Activated CD8-positive, alpha-beta T cell treated with anti-CD3 and anti-CD28 coated beads for 36 hours (primary cell): ENCODE data around the gene ANKRD33B. TPM values are rescaled to one million over a fixed set of nuclear protein-coding genes. Genes with fewer than 3 reads are reported as not detected.
A peak's percentile ranks its signal among the peaks of the same experiment; 100 is the strongest.

Experiments
- ATAC-seq: fragments of 200-7000 bp; cut with Tn5 transposase; one replicate; pipeline ENCODE4 v1.10.0; 2021; ENCODE audit warnings: mild to moderate bottlenecking, moderate library complexity
- CTCF ChIA-PET: fragments of 350-600 bp; sonication (Branson Sonifier 250); formaldehyde crosslinking; loops from one replicate; lab custom pipeline; 2021; ENCODE audit warnings: antibody characterized with exemption; lab: Charles Lee
- POLR2A ChIA-PET: fragments of 350-600 bp; sonication (Branson Sonifier 250); formaldehyde crosslinking; loops from one replicate; lab custom pipeline; 2021; ENCODE audit warnings: antibody characterized with exemption; lab: Charles Lee
- DNase-seq: peaks from one replicate; pipeline ENCODE4 v3.0.0-alpha.2; 2020
- H3K27ac Mint-ChIP-seq: one replicate; pipeline ENCODE4 v1.8.0; 2021; ENCODE audit warnings: mild to moderate bottlenecking, mixed read lengths
- H3K27me3 Mint-ChIP-seq: one replicate; pipeline ENCODE4 v1.8.0; 2021; ENCODE audit warnings: mixed read lengths
- H3K36me3 Mint-ChIP-seq: one replicate; pipeline ENCODE4 v1.8.0; 2021; ENCODE audit warnings: low read depth, mixed read lengths
- H3K4me1 Mint-ChIP-seq: one replicate; pipeline ENCODE4 v1.8.0; 2021; ENCODE audit warnings: low read depth, mixed read lengths
- H3K4me3 Mint-ChIP-seq: one replicate; pipeline ENCODE4 v1.8.0; 2021; ENCODE audit warnings: mild to moderate bottlenecking, moderate library complexity, mixed read lengths
- H3K9me3 Mint-ChIP-seq: one replicate; pipeline ENCODE4 v1.8.0; 2021; ENCODE audit warnings: mixed read lengths
- intact Hi-C: fragments of 100-400 bp; cut with micrococcal nuclease; formaldehyde crosslinking; loops from one replicate; pipeline ENCODE4 v1.10.0; 2022
- total RNA-seq, 2 experiments: library from RNA; stranded (reverse); gene quantifications; one replicate each; pipeline ENCODE4 v1.2.3, GENCODE V29; 2021
- TF ChIP-seq, protein P1 (sequence below): fragments of 200-600 bp; IDR thresholded peaks from one replicate; pipeline ENCODE4 v1.8.0; 2022; ENCODE audit warnings: antibody characterized with exemption, mild to moderate bottlenecking

The ANKRD33B gene
- total RNA-seq, 2 experiments from 2014 or later, result 13.6 to 13.8 TPM

GRCh38 chr5:10642367-10642766 lies 78.5 kb downstream of the ANKRD33B start:
- no peak overlapping the region for H3K27ac Mint-ChIP-seq
- H3K36me3 Mint-ChIP-seq, result peaks cover 16% of the 10 kb centered on the region
- intact Hi-C loops, result no loop called here
- peaks cover 11% of the 10 kb centered on the region for H3K9me3 Mint-ChIP-seq
- ChIA-PET POLR2A (no interaction called here), CTCF (interaction anchor here (1.0 kb wide), 1 partner anchor 15 kb away, joined by 3 read pairs; no protein-coding TSS in a partner anchor)
- TF ChIP-seq, protein P1, sequence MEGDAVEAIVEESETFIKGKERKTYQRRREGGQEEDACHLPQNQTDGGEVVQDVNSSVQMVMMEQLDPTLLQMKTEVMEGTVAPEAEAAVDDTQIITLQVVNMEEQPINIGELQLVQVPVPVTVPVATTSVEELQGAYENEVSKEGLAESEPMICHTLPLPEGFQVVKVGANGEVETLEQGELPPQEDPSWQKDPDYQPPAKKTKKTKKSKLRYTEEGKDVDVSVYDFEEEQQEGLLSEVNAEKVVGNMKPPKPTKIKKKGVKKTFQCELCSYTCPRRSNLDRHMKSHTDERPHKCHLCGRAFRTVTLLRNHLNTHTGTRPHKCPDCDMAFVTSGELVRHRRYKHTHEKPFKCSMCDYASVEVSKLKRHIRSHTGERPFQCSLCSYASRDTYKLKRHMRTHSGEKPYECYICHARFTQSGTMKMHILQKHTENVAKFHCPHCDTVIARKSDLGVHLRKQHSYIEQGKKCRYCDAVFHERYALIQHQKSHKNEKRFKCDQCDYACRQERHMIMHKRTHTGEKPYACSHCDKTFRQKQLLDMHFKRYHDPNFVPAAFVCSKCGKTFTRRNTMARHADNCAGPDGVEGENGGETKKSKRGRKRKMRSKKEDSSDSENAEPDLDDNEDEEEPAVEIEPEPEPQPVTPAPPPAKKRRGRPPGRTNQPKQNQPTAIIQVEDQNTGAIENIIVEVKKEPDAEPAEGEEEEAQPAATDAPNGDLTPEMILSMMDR, result no peak
- H3K4me3 Mint-ChIP-seq, result no peak overlapping the region
- peaks cover 20% of the 10 kb centered on the region for H3K4me1 Mint-ChIP-seq
- DNase-seq, result no peak
- no peak for ATAC-seq
- H3K27me3 Mint-ChIP-seq, result peaks cover 7% of the 10 kb centered on the region

GRCh38 chr5:10644192-10644591 lies 80.3 kb downstream of the ANKRD33B start:
- CTCF ChIA-PET, result no interaction called here
- DNase-seq (no peak), ATAC-seq (no peak)
- H3K9me3 Mint-ChIP-seq, result peaks cover 4% of the 10 kb centered on the region
- POLR2A ChIA-PET, result no interaction called here
- TF ChIP-seq, protein P1, result no peak
- intact Hi-C loops, result no loop called here
- H3K27me3 Mint-ChIP-seq, result peaks cover 7% of the 10 kb centered on the region
- H3K27ac Mint-ChIP-seq, result peak overlapping the region; percentile 74
- H3K4me1 Mint-ChIP-seq, result peaks cover 20% of the 10 kb centered on the region
- H3K36me3 Mint-ChIP-seq, result peaks cover 5% of the 10 kb centered on the region
- no peak overlapping the region for H3K4me3 Mint-ChIP-seq

- ChIA-PET POLR2A (interaction anchor here (0.7 kb wide), 1 partner anchor 14 kb away, joined by 3 read pairs; no protein-coding TSS in a partner anchor), CTCF (interaction anchor here (0.9 to 1.0 kb wide), 2 partner anchors 18 to 45 kb away, joined by 3 to 4 read pairs; no protein-coding TSS in a partner anchor)
- intact Hi-C loops, result no loop called here
- TF ChIP-seq, protein P1, result no peak
- Mint-ChIP-seq H3K27ac (no peak overlapping the region), H3K4me3 (no peak overlapping the region), H3K9me3 (peaks cover 1% of the 10 kb centered on the region), H3K27me3 (peaks cover 7% of the 10 kb centered on the region), H3K4me1 (peaks cover 20% of the 10 kb centered on the region), H3K36me3 (peaks cover 2% of the 10 kb centered on the region)
- DNase-seq, result peak; percentile 57
- peak; percentile 90 for ATAC-seq
Measured at GRCh38 chr5:10645146-10645545, 81.3 kb downstream of the ANKRD33B start.

DNA sequence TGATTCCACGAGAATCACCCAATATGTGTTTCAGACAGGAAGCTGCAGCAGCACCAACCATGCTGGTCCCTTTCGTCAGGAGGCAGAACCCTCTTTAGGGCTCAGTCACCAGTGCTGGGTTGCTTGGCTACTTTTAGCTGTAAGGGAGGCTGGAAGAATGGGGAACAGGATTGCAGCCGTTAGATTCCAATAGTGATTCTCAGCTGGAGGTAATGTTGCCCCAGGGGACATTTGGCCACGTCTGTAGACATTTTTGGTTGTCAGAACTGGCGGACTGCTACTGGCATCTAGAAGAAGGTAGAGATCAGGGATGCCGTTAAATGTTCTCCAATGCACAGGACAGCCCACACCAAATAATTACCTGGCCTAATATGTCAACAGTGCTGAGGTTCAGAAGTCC lies 81.8 kb downstream of the ANKRD33B start:
- Mint-ChIP-seq H3K9me3 (no peaks in the 10 kb centered on the region), H3K4me3 (no peak overlapping the region), H3K27ac (no peak overlapping the region), H3K4me1 (peaks cover 20% of the 10 kb centered on the region), H3K27me3 (peaks cover 7% of the 10 kb centered on the region), H3K36me3 (peaks cover 3% of the 10 kb centered on the region)
- POLR2A ChIA-PET, result no interaction called here
- peak; percentile 34 for ATAC-seq
- TF ChIP-seq, protein P1, result no peak
- intact Hi-C loops, result no loop called here
- CTCF ChIA-PET, result interaction anchor here (0.9 to 1.0 kb wide), 2 partner anchors 18 to 44 kb away, joined by 3 to 4 read pairs; no protein-coding TSS in a partner anchor
- DNase-seq, result no peak

- peaks cover 3% of the 10 kb centered on the region for H3K36me3 Mint-ChIP-seq
- ATAC-seq, result no peak
- intact Hi-C loops, result no loop called here
- DNase-seq, result no peak
- H3K4me1 Mint-ChIP-seq, result peaks cover 20% of the 10 kb centered on the region
- peaks cover 7% of the 10 kb centered on the region for H3K27me3 Mint-ChIP-seq
- no peak overlapping the region for H3K4me3 Mint-ChIP-seq
- H3K9me3 Mint-ChIP-seq, result no peaks in the 10 kb centered on the region
- ChIA-PET CTCF (interaction anchor here (0.8 kb wide), 1 partner anchor 20 kb away, joined by 5 read pairs; no protein-coding TSS in a partner anchor), POLR2A (no interaction called here)
- no peak overlapping the region for H3K27ac Mint-ChIP-seq
- TF ChIP-seq, protein P1, result no peak
Measured at GRCh38 chr5:10647640-10648039, 83.8 kb downstream of the ANKRD33B start.
